Activated naive CD4-positive, alpha-beta T cell treated with Interleukin-2 at 50 U/mL for 16 hours (primary cell): ENCODE results near the gene THOC3.
"Not testable (repeated sequence)": the region's sequence is repeated elsewhere in the genome, so short reads cannot be mapped to it uniquely, and the experiment has no call there.

Source experiments
- DNase-seq: peaks from one replicate; pipeline ENCODE4 v3.0.0-alpha.2; 2020

THOC3 gene

GRCh38 chr5:175938489-175938888 lies 29.6 kb downstream of the THOC3 start:
- DNase-seq = not testable (repeated sequence)

GRCh38 chr5:175928752-175929151 lies 39.4 kb downstream of the THOC3 start:
- not testable (repeated sequence) for DNase-seq

- DNase-seq = not testable (repeated sequence)
Measured at GRCh38 chr5:175925106-175925505, 43.0 kb downstream of the THOC3 start.

GRCh38 chr5:175922192-175922885 lies 45.8 kb downstream of the THOC3 start:
- no peak for DNase-seq

GRCh38 chr5:175921061-175921730 lies 46.9 kb downstream of the THOC3 start:
- no peak for DNase-seq

- DNase-seq = no peak
Measured at GRCh38 chr5:175920231-175920811, 47.8 kb downstream of the THOC3 start.

GRCh38 chr5:175915066-175916037 lies 52.8 kb downstream of the THOC3 start:
- DNase-seq = not testable (repeated sequence)

GRCh38 chr5:175913835-175914672 lies 54.1 kb downstream of the THOC3 start:
- DNase-seq = not testable (repeated sequence)

- not testable (repeated sequence) for DNase-seq
Measured at GRCh38 chr5:175910072-175910471, 58.0 kb downstream of the THOC3 start.
